OCI-LY7 (cell line): ENCODE data around the gene MTFP1. TPM values are rescaled to one million over a fixed set of nuclear protein-coding genes. Genes with fewer than 3 reads are reported as not detected.

ENCODE experiments used
- BruUV-seq: library from RNA; stranded (reverse); fragments of 400-500 nt; replicated peaks from 2 replicates; lab custom pipeline; 2021; lab: Mats Ljungman, UMichigan
- CTCF ChIA-PET: fragments of 300-600 bp; sonication (Branson Sonifier 250); formaldehyde crosslinking; loops from one replicate; lab custom pipeline; 2022; ENCODE audit warnings: antibody characterized with exemption; ENCODE audit not compliant: unreplicated experiment; lab: Charles Lee
- POLR2A ChIA-PET: fragments of 300-600 bp; sonication (Branson Sonifier 250); formaldehyde crosslinking; loops from one replicate; lab custom pipeline; 2022; ENCODE audit warnings: antibody characterized with exemption; lab: Charles Lee
- DNase-seq: peaks from one replicate; pipeline ENCODE4 v3.0.0-alpha.2; 2015; ENCODE audit warnings: low spot score
- H2AFZ ChIP-seq: fragments of 200-600 bp; sonication (generic), shearing (Covaris generic); 2 replicates; pipeline ENCODE4 v1.6.1; 2014; ENCODE audit warnings: mild to moderate bottlenecking, antibody characterized with exemption, low read length, moderate library complexity
- H3K27ac ChIP-seq: fragments of 200-600 bp; sonication (generic); 2 replicates; pipeline ENCODE4 v1.5.1; 2014; ENCODE audit warnings: mixed run types, low read depth, mild to moderate bottlenecking, moderate library complexity, low read length, inconsistent platforms; ENCODE audit not compliant: poor library complexity, severe bottlenecking
- H3K36me3 ChIP-seq: fragments of 200-600 bp; sonication (generic); 2 replicates; pipeline ENCODE4 v1.6.1; 2014; ENCODE audit warnings: mild to moderate bottlenecking, antibody characterized with exemption, low read length, moderate library complexity, mixed read lengths; ENCODE audit not compliant: insufficient read depth
- H3K4me1 ChIP-seq: fragments of 200-600 bp; sonication (generic); 2 replicates; pipeline ENCODE4 v1.5.1; 2014; ENCODE audit warnings: mild to moderate bottlenecking, low read length; ENCODE audit not compliant: insufficient read depth, poor library complexity, severe bottlenecking
- H3K4me2 ChIP-seq: fragments of 200-600 bp; sonication (generic); 2 replicates; pipeline ENCODE4 v1.6.1; 2014; ENCODE audit warnings: mild to moderate bottlenecking, low read length
- H3K4me3 ChIP-seq: fragments of 200-600 bp; sonication (generic); 2 replicates; pipeline ENCODE4 v1.5.1; 2014; ENCODE audit warnings: mild to moderate bottlenecking, low read depth, low read length; ENCODE audit not compliant: poor library complexity, severe bottlenecking
- H3K79me2 ChIP-seq: fragments of 200-600 bp; sonication (generic); 2 replicates; pipeline ENCODE4 v1.6.1; 2016; ENCODE audit warnings: low read depth, mild to moderate bottlenecking, low read length, moderate library complexity, mixed read lengths; ENCODE audit not compliant: insufficient read depth
- H3K9me2 ChIP-seq: fragments of 200-600 bp; sonication (generic); 2 replicates; pipeline ENCODE4 v1.6.1; 2016; ENCODE audit warnings: mild to moderate bottlenecking, low read length, mixed read lengths; ENCODE audit not compliant: insufficient read depth
- H3K9me3 ChIP-seq: fragments of 200-600 bp; sonication (generic); 2 replicates; pipeline ENCODE4 v1.6.1; 2014; ENCODE audit warnings: mild to moderate bottlenecking, mixed run types, low read length, mixed read lengths
- H4K20me1 ChIP-seq: fragments of 200-600 bp; sonication (generic); 2 replicates; pipeline ENCODE4 v1.6.1; 2014; ENCODE audit warnings: mild to moderate bottlenecking, antibody characterized with exemption, low read length, moderate library complexity, mixed read lengths; ENCODE audit not compliant: insufficient read depth
- CTCF ChIP-seq: fragments of 200-600 bp; sonication (generic); conservative IDR thresholded peaks from 2 replicates; pipeline ENCODE4 v1.5.1; 2014; ENCODE audit warnings: mild to moderate bottlenecking, antibody characterized with exemption, low read length, moderate library complexity, mixed read lengths
- EZH2phosphoT487 ChIP-seq: fragments of 200-600 bp; sonication (generic); IDR thresholded peaks from 2 replicates; pipeline ENCODE4 v1.6.1; 2018; ENCODE audit warnings: low read depth, borderline replicate concordance, mild to moderate bottlenecking, mixed run types, antibody characterized with exemption, low read length, moderate library complexity, mixed read lengths
- intact Hi-C: fragments of 100-400 bp; cut with micrococcal nuclease; formaldehyde crosslinking; loops from one replicate; pipeline ENCODE4 v1.10.0; 2022; ENCODE audit not compliant: unreplicated experiment
- total RNA-seq, 2 experiments: library from RNA; depleted of rRNA in 1 of 2; stranded (reverse); fragments of >200 nt in 1 of 2; shearing (Covaris generic) in 1 of 2; gene quantifications; 2 replicates each; pipeline ENCODE4 v1.2.3, GENCODE V29; 2014 to 2022

Gene MTFP1
- total RNA-seq, 2 experiments from 2014 or later: 81.9 to 83.2 TPM

GRCh38 chr22:30423959-30424533 lies 1.5 kb upstream of the MTFP1 start:
- Histone ChIP-seq H3K9me3 (no peaks in the 10 kb centered on the region), H3K36me3 (peaks cover 40% of the 10 kb centered on the region), H3K4me2 (peak overlapping the region; percentile 99), H3K9me2 (no peaks in the 10 kb centered on the region), H3K4me1 (peaks cover 35% of the 10 kb centered on the region), H3K4me3 (peak overlapping the region; percentile 93), H3K79me2 (peaks cover 45% of the 10 kb centered on the region; the same call in 1 of the 2 replicates), H3K27ac (peak overlapping the region; percentile 75), H2AFZ (peak overlapping the region; percentile 85), H4K20me1 (no peaks in the 10 kb centered on the region)
- no peak for TF ChIP-seq EZH2phosphoT487
- TF ChIP-seq CTCF: no peak
- intact Hi-C loops: loop anchor here (1.0 to 10.0 kb wide), 5 partner anchors 33 to 1159 kb away; partner anchors contain the start of genes AP1B1, EWSR1, RHBDD3 and UQCR10
- ChIA-PET CTCF (interaction anchor here (0.6 to 2.1 kb wide), 8 partner anchors 9 to 868 kb away, joined by 3 to 6 read pairs (median 5); partner anchors contain the start of gene PIK3IP1), POLR2A (interaction anchor here (0.6 to 5.5 kb wide), 13 partner anchors 11 to 184 kb away, joined by 3 to 48 read pairs (median 4); partner anchors contain the start of gene SEC14L2)
- peak; percentile 100 for DNase-seq
- no TSS peak for BruUV-seq

GRCh38 chr22:30424534-30425326 lies 838 bp upstream of the MTFP1 start:
- Histone ChIP-seq H3K4me2 (peak overlapping the region; percentile 99), H3K9me2 (no peaks in the 10 kb centered on the region), H3K36me3 (peaks cover 46% of the 10 kb centered on the region), H3K4me3 (peak overlapping the region; percentile 93), H3K79me2 (peaks cover 45% of the 10 kb centered on the region; the same call in 1 of the 2 replicates), H4K20me1 (no peaks in the 10 kb centered on the region), H2AFZ (peak overlapping the region; percentile 85), H3K4me1 (peaks cover 35% of the 10 kb centered on the region), H3K9me3 (no peaks in the 10 kb centered on the region), H3K27ac (peak overlapping the region; percentile 75)
- ChIA-PET CTCF (interaction anchor here (0.6 to 2.1 kb wide), 7 partner anchors 8 to 867 kb away, joined by 3 to 6 read pairs (median 5); partner anchors contain the start of gene PIK3IP1), POLR2A (interaction anchor here (0.6 to 5.5 kb wide), 13 partner anchors 11 to 193 kb away, joined by 3 to 48 read pairs (median 4); no protein-coding TSS in a partner anchor)
- peak; percentile 44 for DNase-seq
- intact Hi-C loops: loop anchor here (1.0 to 10.0 kb wide), 4 partner anchors 119 to 1160 kb away; partner anchors contain the start of genes AP1B1, EWSR1, RHBDD3 and UQCR10
- BruUV-seq: no TSS peak
- TF ChIP-seq EZH2phosphoT487 (no peak), CTCF (0 out of 2 replicates have a peak, but pooled peaks have one; percentile 38)
